G401.6 (cell line): ENCODE results near the gene TTC1.
"Not testable (repeated sequence)": the region's sequence is repeated elsewhere in the genome, so short reads cannot be mapped to it uniquely, and the experiment has no call there.

Experiments used
- FAIRE-seq: peaks from 2 replicates; lab custom pipeline; 2012; peaks lifted over from hg19 to GRCh38; lab: Jason Lieb, UNC

TTC1 gene

GRCh38 chr5:159995907-159996306 is 13.0 kb upstream of the TTC1 start:
- FAIRE-seq = no peak

GRCh38 chr5:160001457-160001856 is 7.5 kb upstream of the TTC1 start:
- FAIRE-seq = no peak

GRCh38 chr5:160007514-160007913 is 1.4 kb upstream of the TTC1 start:
- no peak for FAIRE-seq

- FAIRE-seq = not testable (repeated sequence)
These were observed 436 bp upstream of the TTC1 start for GRCh38 chr5:160008529-160008876.

GRCh38 chr5:160009591-160009989 is 651 bp downstream of the TTC1 start:
- FAIRE-seq = no peak

GRCh38 chr5:160011471-160011870 is 2.5 kb downstream of the TTC1 start:
- FAIRE-seq = no peak

- not testable (repeated sequence) for FAIRE-seq
These were observed 5.3 kb downstream of the TTC1 start for GRCh38 chr5:160014197-160014596.

GRCh38 chr5:160018945-160019625 is 10.1 kb downstream of the TTC1 start:
- no peak for FAIRE-seq

GRCh38 chr5:160020266-160020770 is 11.4 kb downstream of the TTC1 start:
- FAIRE-seq = no peak

- FAIRE-seq = no peak
These were observed 12.0 kb downstream of the TTC1 start for GRCh38 chr5:160020964-160021363.

GRCh38 chr5:160021831-160022446 is 13.0 kb downstream of the TTC1 start:
- peak; percentile 94 for FAIRE-seq

- no peak for FAIRE-seq
These were observed 14.3 kb downstream of the TTC1 start for GRCh38 chr5:160023007-160023907.

GRCh38 chr5:160023908-160024630 is 15.1 kb downstream of the TTC1 start:
- FAIRE-seq = no peak

- no peak for FAIRE-seq
These were observed 20.1 kb downstream of the TTC1 start for GRCh38 chr5:160029004-160029403.

GRCh38 chr5:160029540-160030139 is 20.7 kb downstream of the TTC1 start:
- FAIRE-seq = no peak

- no peak for FAIRE-seq
These were observed 21.9 kb downstream of the TTC1 start for GRCh38 chr5:160030631-160031377.

- no peak for FAIRE-seq
These were observed 24.8 kb downstream of the TTC1 start for GRCh38 chr5:160033546-160034252.

- no peak for FAIRE-seq
These were observed 27.3 kb downstream of the TTC1 start for GRCh38 chr5:160036243-160036642.

GRCh38 chr5:160036884-160037283 is 27.9 kb downstream of the TTC1 start:
- no peak for FAIRE-seq

- FAIRE-seq = no peak
These were observed 31.0 kb downstream of the TTC1 start for GRCh38 chr5:160039810-160040470.
